BJ (cell line): Measurements from ENCODE around the gene MSH4. TPM values are rescaled to one million over a fixed set of nuclear protein-coding genes. Genes with fewer than 3 reads are reported as not detected.

ENCODE experiments used
- CTCF ChIA-PET: fragments of 350-600 bp; formaldehyde crosslinking; extraction: SDS; loops from one replicate; lab custom pipeline; 2021; ENCODE audit warnings: antibody characterized with exemption, inconsistent platforms; lab: Yijun Ruan, JAX
- POLR2A ChIA-PET: fragments of 300-600 bp; sonication (Branson Sonifier 250); formaldehyde crosslinking; extraction: SDS; loops from one replicate; lab custom pipeline; 2021; ENCODE audit warnings: antibody characterized with exemption; lab: Charles Lee
- DNase-seq: peaks from one replicate; pipeline ENCODE4 v3.0.0-alpha.2; 2011; ENCODE audit warnings: low read depth
- H3K27me3 ChIP-seq: 2 replicates; pipeline ENCODE4 v1.6.0; 2011; ENCODE audit warnings: low read length; ENCODE audit not compliant: control insufficient read depth, insufficient read depth
- H3K36me3 ChIP-seq: 2 replicates; pipeline ENCODE4 v1.5.1; 2011; ENCODE audit warnings: low read length; ENCODE audit not compliant: control insufficient read depth, insufficient read depth
- H3K4me3 ChIP-seq: 2 replicates; pipeline ENCODE4 v1.5.1; 2011; ENCODE audit warnings: low read depth, mild to moderate bottlenecking, control low read depth, low read length
- CTCF ChIP-seq: IDR thresholded peaks from 2 replicates; pipeline ENCODE4 v1.5.1; 2011; ENCODE audit warnings: low read depth, mild to moderate bottlenecking, control low read depth, inconsistent platforms, low read length, moderate library complexity; ENCODE audit not compliant: insufficient read depth
- polyA plus RNA-seq: library from polyadenylated mRNA; depleted of rRNA; stranded (reverse); fragments of >200 nt; gene quantifications from 2 replicates; pipeline ENCODE4 v1.2.3, GENCODE V29; 2011; rRNA removed
- small RNA-seq: library from RNA; depleted of rRNA; stranded (forward); fragments of <200 nt; gene quantifications from one replicate; pipeline ENCODE3, GENCODE V24; 2012; ENCODE audit warnings: low replicate concordance, low read depth; ENCODE audit not compliant: insufficient read length

The MSH4 gene
- polyA plus RNA-seq, 1 experiment, result 0.04 TPM

GRCh38 chr1:75954586-75954985 lies 157.9 kb downstream of the MSH4 start:
- POLR2A ChIA-PET, result no interaction called here
- Histone ChIP-seq H3K4me3 (no peak overlapping the region), H3K36me3 (no peaks in the 10 kb centered on the region), H3K27me3 (no peaks in the 10 kb centered on the region)
- CTCF ChIA-PET, result no interaction called here
- DNase-seq, result no peak
- TF ChIP-seq CTCF, result no peak

Small RNAs within 50 kb of the gene (small RNA-seq; reads per million reads assigned to genes)
- gene SNORD45A (not detected), gene SNORD45B (not detected), gene SNORD45C (not detected)

Other genes with a start within 250 kb of the MSH4 start
- 0.07 TPM in 2 replicates for gene SLC44A5, start 185.8 kb upstream of the MSH4 start, polyA plus RNA-seq
- gene ACADM, start 72.2 kb upstream of the MSH4 start, polyA plus RNA-seq, result 17.0 and 30.7 TPM in 2 replicates
- gene RABGGTB, start 10.6 kb upstream of the MSH4 start, polyA plus RNA-seq, result 29.4 and 87.8 TPM in 2 replicates
- not detected in 2 replicates for gene ASB17, start 135.5 kb downstream of the MSH4 start, polyA plus RNA-seq